Calu3 (cell line): ENCODE data around the gene RGS2. TPM values are rescaled to one million over a fixed set of nuclear protein-coding genes. Genes with fewer than 3 reads are reported as not detected.

Experiments used
- Bru-seq: library from RNA; stranded (reverse); fragments of 400-500 nt; gene quantifications from one replicate; lab custom pipeline; 2021; lab: Mats Ljungman, UMichigan
- BruChase-seq, 2 experiments: library from RNA; stranded (reverse); fragments of 400-500 nt; gene quantifications; one replicate each; lab custom pipeline; 2021; lab: Mats Ljungman, UMichigan
- BruUV-seq: library from RNA; stranded (reverse); fragments of 400-500 nt; replicated peaks from 2 replicates; lab custom pipeline; 2021; lab: Mats Ljungman, UMichigan
- CTCF ChIA-PET: fragments of 300-600 bp; sonication (Branson Sonifier 250); formaldehyde crosslinking; loops from one replicate; lab custom pipeline; 2022; ENCODE audit warnings: antibody characterized with exemption; lab: Charles Lee
- DNase-seq: peaks from one replicate; pipeline ENCODE4 v3.0.0; 2022
- H3K27ac Mint-ChIP-seq: one replicate; pipeline ENCODE4 v1.8.0; 2022; ENCODE audit warnings: mixed read lengths; ENCODE audit not compliant: unreplicated experiment
- H3K27me3 Mint-ChIP-seq: one replicate; pipeline ENCODE4 v1.8.0; 2022; ENCODE audit warnings: mixed read lengths; ENCODE audit not compliant: unreplicated experiment
- H3K36me3 Mint-ChIP-seq: one replicate; pipeline ENCODE4 v1.8.0; 2022; ENCODE audit warnings: mild to moderate bottlenecking, moderate library complexity, mixed read lengths; ENCODE audit not compliant: insufficient read depth, unreplicated experiment
- H3K4me1 Mint-ChIP-seq: one replicate; pipeline ENCODE4 v1.8.0; 2022; ENCODE audit warnings: mild to moderate bottlenecking, low read depth, mixed read lengths; ENCODE audit not compliant: unreplicated experiment
- H3K4me3 Mint-ChIP-seq: one replicate; pipeline ENCODE4 v1.8.0; 2022; ENCODE audit warnings: mild to moderate bottlenecking, low read depth, moderate library complexity, mixed read lengths; ENCODE audit not compliant: unreplicated experiment
- H3K9me3 Mint-ChIP-seq: one replicate; pipeline ENCODE4 v1.8.0; 2022; ENCODE audit warnings: low read depth, mixed read lengths; ENCODE audit not compliant: unreplicated experiment
- CTCF ChIP-seq: fragments of 200-600 bp; IDR thresholded peaks from one replicate; pipeline ENCODE4 v1.8.0; 2022; ENCODE audit warnings: antibody characterized with exemption; ENCODE audit not compliant: unreplicated experiment
- intact Hi-C: fragments of 100-400 bp; cut with micrococcal nuclease; formaldehyde crosslinking; loops from one replicate; pipeline ENCODE4 v1.10.0; 2022; ENCODE audit not compliant: unreplicated experiment
- long read RNA-seq: library from polyadenylated mRNA; stranded (forward); transcript quantifications from one replicate; pipeline ENCODE4 v2.0.0, GENCODE V29; 2022
- total RNA-seq: library from RNA; stranded (reverse); gene quantifications from 2 replicates; pipeline ENCODE4 v1.2.3, GENCODE V29; 2022

The RGS2 gene
- total RNA-seq (46.9 and 93.2 TPM in 2 replicates), Bru-seq, nascent RNA (percentile 98 among the genes with signal in this experiment), BruChase-seq, experiment 1, labeled RNA remaining after a 6-hour chase (percentile 74 among the genes with signal in this experiment), BruChase-seq, experiment 2, labeled RNA remaining after a 2-hour chase (percentile 80 among the genes with signal in this experiment)
- long read RNA-seq, transcript RGS2-201 (5 exons, 1,354 nt), result major isoform, 75 of 90 reads
- long read RNA-seq, partial matches to known transcripts, result 15 of 90 reads
- long read RNA-seq, other reads (novel, unspliced or antisense), result 0 of 90 reads

GRCh38 chr1:192808518-192809306, at the start of gene RGS2:
Gene RGS2, plus strand, starts transcription at chr1:192809039. Its CDS starts 33 bp downstream, at chr1:192809072.
- intact Hi-C loops, result loop anchor here (1.0 to 5.0 kb wide), 4 partner anchors 107 to 314 kb away; partner anchors contain the start of gene CDC73
- BruUV-seq, result no TSS peak

GRCh38 chr1:192759104-192759503, 49.7 kb upstream of the RGS2 start:
- peaks cover 4% of the 10 kb centered on the region for H3K9me3 Mint-ChIP-seq
- no peak for TF ChIP-seq CTCF
- no peak overlapping the region for H3K27ac Mint-ChIP-seq
- CTCF ChIA-PET, result no interaction called here
- BruUV-seq, result no TSS peak
- H3K4me3 Mint-ChIP-seq, result no peak overlapping the region
- H3K4me1 Mint-ChIP-seq, result peaks cover 25% of the 10 kb centered on the region
- no peak for DNase-seq
- no peaks in the 10 kb centered on the region for H3K36me3 Mint-ChIP-seq
- no peaks in the 10 kb centered on the region for H3K27me3 Mint-ChIP-seq
- intact Hi-C loops, result no loop called here

More at GRCh38 chr1:192808518-192809306, at the start of gene RGS2:
- no peaks in the 10 kb centered on the region for H3K9me3 Mint-ChIP-seq
- H3K4me1 Mint-ChIP-seq, result peaks cover 37% of the 10 kb centered on the region
- DNase-seq, result peak; percentile 94
- no peaks in the 10 kb centered on the region for H3K27me3 Mint-ChIP-seq
- TF ChIP-seq CTCF, result no peak
- CTCF ChIA-PET, result interaction anchor here (0.6 to 4.3 kb wide), 9 partner anchors 12 to 331 kb away, joined by 3 to 47 read pairs (median 7); no protein-coding TSS in a partner anchor
- peak within 1 kb of the TSS; percentile 99 for H3K4me3 Mint-ChIP-seq
- peak within 1 kb of the TSS; percentile 99 for H3K27ac Mint-ChIP-seq
- peaks cover 60% of the 10 kb centered on the region for H3K36me3 Mint-ChIP-seq

- no peak for DNase-seq
- Mint-ChIP-seq H3K27ac (no peak overlapping the region), H3K4me1 (peaks cover 32% of the 10 kb centered on the region), H3K9me3 (peaks cover 4% of the 10 kb centered on the region), H3K36me3 (no peaks in the 10 kb centered on the region), H3K27me3 (no peaks in the 10 kb centered on the region), H3K4me3 (no peak overlapping the region)
- no TSS peak for BruUV-seq
- CTCF ChIA-PET, result no interaction called here
- no peak for TF ChIP-seq CTCF
- intact Hi-C loops, result no loop called here
These were observed 46.6 kb upstream of the RGS2 start for GRCh38 chr1:192762265-192762664.

GRCh38 chr1:192763243-192763642, 45.6 kb upstream of the RGS2 start:
- Mint-ChIP-seq H3K4me3 (no peak overlapping the region), H3K27ac (no peak overlapping the region), H3K9me3 (peaks cover 4% of the 10 kb centered on the region), H3K36me3 (no peaks in the 10 kb centered on the region), H3K27me3 (no peaks in the 10 kb centered on the region), H3K4me1 (peaks cover 32% of the 10 kb centered on the region)
- no TSS peak for BruUV-seq
- no peak for DNase-seq
- CTCF ChIA-PET, result no interaction called here
- intact Hi-C loops, result no loop called here
- no peak for TF ChIP-seq CTCF
